Neural cell (in vitro differentiated cells): Measurements from ENCODE around the gene TTC39C. TPM values are rescaled to one million over a fixed set of nuclear protein-coding genes. Genes with fewer than 3 reads are reported as not detected.

ENCODE experiments used
- H2AFZ ChIP-seq: fragments of 200-600, 300-800 bp; sonication (generic), shearing (Covaris generic); 2 replicates; pipeline ENCODE4 v1.6.0; 2014; ENCODE audit warnings: low read depth, mild to moderate bottlenecking, antibody characterized with exemption, low read length, moderate library complexity
- H3F3A ChIP-seq: fragments of 200-600 bp; shearing (Covaris generic); 2 replicates; pipeline ENCODE4 v1.6.1; 2016; ENCODE audit warnings: mild to moderate bottlenecking, moderate library complexity, mixed read lengths, antibody characterized with exemption, low read length; ENCODE audit not compliant: insufficient read depth, poor library complexity, severe bottlenecking
- H3K27ac ChIP-seq: fragments of 200-600, 300-800 bp; sonication (generic), shearing (Covaris generic); 2 replicates; pipeline ENCODE4 v1.5.1; 2014; ENCODE audit warnings: mild to moderate bottlenecking, low read length, moderate library complexity
- H3K27me3 ChIP-seq: fragments of 300-800, 200-600 bp; sonication (generic), shearing (Covaris generic); 2 replicates; pipeline ENCODE4 v1.6.0; 2014; ENCODE audit warnings: mild to moderate bottlenecking, low read depth, low read length, moderate library complexity; ENCODE audit not compliant: insufficient read depth
- H3K36me3 ChIP-seq: fragments of 300-800, 200-600 bp; sonication (generic), shearing (Covaris generic); 2 replicates; pipeline ENCODE4 v1.5.1; 2014; ENCODE audit warnings: mild to moderate bottlenecking, antibody characterized with exemption, low read length, moderate library complexity; ENCODE audit not compliant: insufficient read depth
- H3K4me2 ChIP-seq: fragments of 300-800, 200-600 bp; sonication (generic), shearing (Covaris generic); 2 replicates; pipeline ENCODE4 v1.6.0; 2014; ENCODE audit warnings: mild to moderate bottlenecking, low read length
- H3K4me3 ChIP-seq: fragments of 300-800, 200-600 bp; sonication (generic), shearing (Covaris generic); 2 replicates; pipeline ENCODE4 v1.5.1; 2014; ENCODE audit warnings: mild to moderate bottlenecking, low read length, moderate library complexity
- H3K79me2 ChIP-seq: fragments of 200-600 bp; shearing (Covaris generic); replicated peaks from 2 replicates; pipeline ENCODE4 v1.6.0; 2014; ENCODE audit warnings: mild to moderate bottlenecking, low read length, moderate library complexity; ENCODE audit not compliant: insufficient read depth
- H3K9ac ChIP-seq: fragments of 300-800, 200-600 bp; sonication (generic), shearing (Covaris generic); 2 replicates; pipeline ENCODE4 v1.6.1; 2016; ENCODE audit warnings: mild to moderate bottlenecking, low read length, mixed read lengths
- H3K9me2 ChIP-seq: fragments of 200-600 bp; shearing (Covaris generic); 2 replicates; pipeline ENCODE4 v1.6.1; 2016; ENCODE audit warnings: mild to moderate bottlenecking, low read length, mixed read lengths; ENCODE audit not compliant: insufficient read depth
- H3K9me3 ChIP-seq: fragments of 200-600, 300-800 bp; sonication (generic), shearing (Covaris generic); 2 replicates; pipeline ENCODE4 v1.6.1; 2016; ENCODE audit warnings: mild to moderate bottlenecking, mixed run types, low read length, moderate library complexity, mixed read lengths
- H4K20me1 ChIP-seq: fragments of 200-600 bp; shearing (Covaris generic); 2 replicates; pipeline ENCODE4 v1.6.1; 2016; ENCODE audit warnings: mild to moderate bottlenecking, mixed run types; ENCODE audit not compliant: insufficient read depth
- CTCF ChIP-seq: fragments of 450-650 bp; IDR thresholded peaks from 2 replicates; pipeline ENCODE4 v1.5.1; 2014; ENCODE audit warnings: antibody characterized with exemption, mild to moderate bottlenecking, moderate library complexity; ENCODE audit not compliant: poor library complexity, severe bottlenecking
- EP300 ChIP-seq: fragments of 450-650 bp; conservative IDR thresholded peaks from 2 replicates; pipeline ENCODE4 v1.6.1; 2014; ENCODE audit warnings: antibody characterized with exemption, mild to moderate bottlenecking, moderate library complexity; ENCODE audit not compliant: poor library complexity, severe bottlenecking
- EZH2 ChIP-seq: fragments of 200-600, 300-800 bp; shearing (Covaris generic), sonication (generic); IDR thresholded peaks from 2 replicates; pipeline ENCODE4 v1.6.1; 2014; ENCODE audit warnings: antibody characterized with exemption, low read length, borderline replicate concordance, mild to moderate bottlenecking; ENCODE audit not compliant: insufficient read depth, poor library complexity, severe bottlenecking
- MXI1 ChIP-seq: fragments of 450-650 bp; conservative IDR thresholded peaks from 2 replicates; pipeline ENCODE4 v1.6.1; 2014; ENCODE audit warnings: antibody characterized with exemption, mild to moderate bottlenecking; ENCODE audit not compliant: poor library complexity, severe bottlenecking
- POLR2AphosphoS5 ChIP-seq: IDR thresholded peaks from 2 replicates; pipeline ENCODE4 v1.6.1; 2012
- RAD21 ChIP-seq: fragments of 450-650 bp; conservative IDR thresholded peaks from 2 replicates; pipeline ENCODE4 v1.6.1; 2014; ENCODE audit warnings: antibody characterized with exemption, mild to moderate bottlenecking, moderate library complexity
- REST ChIP-seq: IDR thresholded peaks from 2 replicates; pipeline ENCODE4 v1.6.1; 2012; ENCODE audit warnings: borderline replicate concordance
- SMC3 ChIP-seq: fragments of 450-650 bp; conservative IDR thresholded peaks from 2 replicates; pipeline ENCODE4 v1.6.1; 2014; ENCODE audit warnings: antibody characterized with exemption, mild to moderate bottlenecking, moderate library complexity; ENCODE audit not compliant: poor library complexity
- TAF1 ChIP-seq: IDR thresholded peaks from 2 replicates; pipeline ENCODE4 v1.6.1; 2012; ENCODE audit warnings: low read depth
- polyA plus RNA-seq: library from polyadenylated mRNA; depleted of rRNA; stranded (reverse); fragments of >200 nt; gene quantifications from 2 replicates; pipeline ENCODE4 v1.2.3, GENCODE V29; 2014

TTC39C gene
- polyA plus RNA-seq, 1 donor from 2014 or later, result 19.9 TPM

GRCh38 chr18:24170360-24170759 lies 155.8 kb downstream of the TTC39C start:
- no peak overlapping the region for H3K4me2 ChIP-seq
- no peaks in the 10 kb centered on the region for H3K36me3 ChIP-seq
- no peak for TF ChIP-seq TAF1
- no peak for TF ChIP-seq SMC3
- no peak for TF ChIP-seq RAD21
- no peak for TF ChIP-seq REST
- no peak for TF ChIP-seq EP300
- no peaks in the 10 kb centered on the region for H3K9me3 ChIP-seq
- H3K79me2 ChIP-seq, result no peaks in the 10 kb centered on the region
- H4K20me1 ChIP-seq, result no peaks in the 10 kb centered on the region
- no peak overlapping the region for H2AFZ ChIP-seq
- H3K4me3 ChIP-seq, result no peak overlapping the region
- H3F3A ChIP-seq, result no peaks in the 10 kb centered on the region
- no peak overlapping the region for H3K9ac ChIP-seq
- no peaks in the 10 kb centered on the region for H3K9me2 ChIP-seq
- no peak overlapping the region for H3K27ac ChIP-seq
- H3K27me3 ChIP-seq, result no peaks in the 10 kb centered on the region

GRCh38 chr18:24173997-24174396 lies 159.4 kb downstream of the TTC39C start:
- Histone ChIP-seq H3K9me3 (no peaks in the 10 kb centered on the region), H2AFZ (no peak overlapping the region), H3K27me3 (no peaks in the 10 kb centered on the region), H3K9me2 (no peaks in the 10 kb centered on the region), H3K9ac (no peak overlapping the region), H3K79me2 (no peaks in the 10 kb centered on the region), H3K27ac (no peak overlapping the region), H3F3A (no peaks in the 10 kb centered on the region), H3K4me2 (no peak overlapping the region), H3K36me3 (no peaks in the 10 kb centered on the region), H3K4me3 (no peak overlapping the region), H4K20me1 (no peaks in the 10 kb centered on the region)
- TF ChIP-seq TAF1 (no peak), EP300 (no peak), REST (no peak), CTCF (no peak), EZH2 (no peak), SMC3 (no peak), RAD21 (no peak), MXI1 (no peak), POLR2AphosphoS5 (no peak)
